Ovary (tissue), 9 donors: Measurements from ENCODE around the gene MAL. TPM values are rescaled to one million over a fixed set of nuclear protein-coding genes. Genes with fewer than 3 reads are reported as not detected.
"Not testable (repeated sequence)": the region's sequence is repeated elsewhere in the genome, so short reads cannot be mapped to it uniquely, and the experiment has no call there.

Source experiments
- DNase-seq, 5 donors: peaks; one replicate each; pipeline ENCODE4 v3.0.0-alpha.2; 2019 to 2020
- H3K27ac ChIP-seq, 2 donors: fragments of 200-600 bp; one replicate each; pipeline versions ENCODE4 v1.5.1 to v1.8.0; 2019 to 2022
- H3K27me3 ChIP-seq: fragments of 200-600 bp; one replicate; pipeline ENCODE4 v1.8.0; 2022
- H3K36me3 ChIP-seq: fragments of 200-600 bp; sonication (generic); one replicate; pipeline ENCODE4 v1.5.1; 2019
- H3K4me1 ChIP-seq: one replicate; pipeline ENCODE4 v1.8.1; 2013; ENCODE audit warnings: mild to moderate bottlenecking, moderate library complexity; ENCODE audit not compliant: insufficient read depth
- H3K4me3 ChIP-seq: fragments of 200-600 bp; sonication (generic); one replicate; pipeline ENCODE4 v1.5.1; 2017
- H3K9me3 ChIP-seq, 2 donors: fragments of 200-600 bp in 1 of 2; sonication (generic) in 1 of 2; one replicate each; pipeline versions ENCODE4 v1.5.1 to v1.8.1; 2013 to 2019; ENCODE audit warnings: mild to moderate bottlenecking in 1 of 2, moderate library complexity in 1 of 2
- CTCF ChIP-seq, 3 donors: fragments of 450-650 bp in 2 of 3; fragments of 200-600 bp in 1 of 3; IDR thresholded peaks; one replicate each; pipeline versions ENCODE4 v1.5.1 to v1.8.0; 2016 to 2022; ENCODE audit warnings: antibody characterized with exemption in 3 of 3, mild to moderate bottlenecking in 1 of 3
- EP300 ChIP-seq: sonication (generic); formaldehyde crosslinking; IDR thresholded peaks from one replicate; pipeline ENCODE4 v1.6.1; 2017; ENCODE audit warnings: antibody characterized with exemption
- POLR2A ChIP-seq: fragments of 450-650 bp; IDR thresholded peaks from one replicate; pipeline ENCODE4 v1.6.1; 2017; ENCODE audit warnings: antibody characterized with exemption, mild to moderate bottlenecking, moderate library complexity
- WGBS, 3 donors: extraction: QIAGEN DNeasy Blood & Tissue Kit in 1 of 3; methylation state at CpG; one replicate each; pipeline versions ENCODE4 v1.1.5 to v1.1.7; 2013 to 2017; 5-methylcytosine and 5-hydroxymethylcytosine counted together
- intact Hi-C, 4 donors: fragments of 100-400 bp; cut with DNase I; formaldehyde crosslinking; loops; one replicate each; pipeline versions ENCODE4 v1.11.0 to v1.15.1; 2022 to 2023
- polyA plus RNA-seq, 2 donors: library from polyadenylated mRNA; stranded (reverse); fragments of 200-250 nt in 1 of 2; fragments of 350-450 nt in 1 of 2; fragmentation: Illumina TruSeq in 1 of 2; extraction: RNeasy Lipid Tissue Mini Kit (QIAGEN cat#74804) in 1 of 2; gene quantifications; one replicate each; pipeline ENCODE4 v1.2.3, GENCODE V29; 2013 to 2014
- total RNA-seq, 7 donors: library from RNA; depleted of rRNA in 2 of 7; stranded (reverse); fragments of >200 nt in 2 of 7; fragmentation: NEBNext Ultra II Directional in 3 of 7; extraction: Animal tissue kit (Norgen Biotek cat#: 25700) in 3 of 7; gene quantifications; one replicate each; pipeline versions ENCODE4 v1.1.0 to v1.2.4, GENCODE V29; 2016 to 2023
- donor health status: DM: no; HTN: no; CAD: no; lungs with moderate emphysema.
- donor health status: DM: no; HTN: no; CAD: no.
- donor health status: Bipolar disorder and iron deficiency.
- donor health status: DM: yes; HTN: yes; CAD: no.
- donor health status: DM: no; HTN: no; CAD: no.
- donor health status: DM: yes; HTN: yes; CAD: no.

Gene MAL
- total and polyA plus RNA-seq, 9 donors, result 0.45 to 4.7 (median 1.6) TPM; not detected in 2

- 87 to 91% (median 88%) methylated on average over 2 of the region's 2 CpGs for WGBS, 3 donors
- H3K27ac ChIP-seq, result no peak overlapping the region
- no peaks in the 10 kb centered on the region for H3K27me3 ChIP-seq
- no peaks in the 10 kb centered on the region for H3K9me3 ChIP-seq
- H3K4me1 ChIP-seq, result no peaks in the 10 kb centered on the region
- no peak overlapping the region for H3K4me3 ChIP-seq
- intact Hi-C loops, result no loop called here
- no peaks in the 10 kb centered on the region for H3K36me3 ChIP-seq
- TF ChIP-seq EP300 (no peak), POLR2A (no peak), CTCF (IDR thresholded peaks at IDR 0.05) (no peak)
- DNase-seq, result no peak
Measured at GRCh38 chr2:95037384-95037839, 11.9 kb downstream of the MAL start.

DNA sequence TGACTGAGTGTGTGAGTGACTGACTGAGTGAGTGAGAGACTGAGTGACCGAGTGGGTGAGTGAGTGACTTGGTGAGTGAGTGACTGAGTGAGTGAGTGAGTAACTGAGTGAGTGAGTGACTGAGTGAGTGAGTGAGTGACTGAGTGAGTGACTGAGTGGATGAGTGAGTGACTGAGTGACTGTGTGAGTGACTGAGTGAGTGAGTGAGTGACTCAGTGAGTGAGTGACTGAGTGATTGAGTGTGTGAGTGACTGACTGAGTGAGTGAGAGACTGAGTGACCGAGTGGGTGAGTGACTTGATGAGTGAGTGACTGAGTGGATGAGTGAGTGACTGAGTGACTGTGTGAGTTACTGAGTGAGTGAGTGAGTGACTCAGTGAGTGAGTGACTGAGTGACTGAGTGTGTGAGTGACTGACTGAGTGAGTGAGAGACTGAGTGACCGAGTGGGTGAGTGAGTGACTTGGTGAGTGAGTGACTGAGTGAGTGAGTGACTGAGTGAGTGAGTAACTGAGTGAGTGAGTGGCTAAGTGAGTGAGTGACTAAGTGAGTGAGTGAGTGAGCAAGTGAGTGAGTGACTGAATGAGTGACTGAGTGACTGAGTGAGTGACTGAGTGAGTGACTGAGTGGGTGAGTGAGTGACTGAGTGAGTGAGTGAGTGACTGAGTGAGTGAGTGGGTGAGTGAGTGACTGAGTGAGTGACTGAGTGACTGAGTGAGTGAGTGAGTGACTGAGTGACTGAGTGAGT, 12.5 kb downstream of the MAL start:
- H3K4me1 ChIP-seq, H3K27ac ChIP-seq, DNase-seq, H3K4me3 ChIP-seq, H3K27me3 ChIP-seq, H3K36me3 ChIP-seq, H3K9me3 ChIP-seq, intact Hi-C loops: not testable (repeated sequence)
- WGBS, 3 donors, result 83 to 88% (median 87%) methylated on average over 3 of the region's 3 CpGs

DNA sequence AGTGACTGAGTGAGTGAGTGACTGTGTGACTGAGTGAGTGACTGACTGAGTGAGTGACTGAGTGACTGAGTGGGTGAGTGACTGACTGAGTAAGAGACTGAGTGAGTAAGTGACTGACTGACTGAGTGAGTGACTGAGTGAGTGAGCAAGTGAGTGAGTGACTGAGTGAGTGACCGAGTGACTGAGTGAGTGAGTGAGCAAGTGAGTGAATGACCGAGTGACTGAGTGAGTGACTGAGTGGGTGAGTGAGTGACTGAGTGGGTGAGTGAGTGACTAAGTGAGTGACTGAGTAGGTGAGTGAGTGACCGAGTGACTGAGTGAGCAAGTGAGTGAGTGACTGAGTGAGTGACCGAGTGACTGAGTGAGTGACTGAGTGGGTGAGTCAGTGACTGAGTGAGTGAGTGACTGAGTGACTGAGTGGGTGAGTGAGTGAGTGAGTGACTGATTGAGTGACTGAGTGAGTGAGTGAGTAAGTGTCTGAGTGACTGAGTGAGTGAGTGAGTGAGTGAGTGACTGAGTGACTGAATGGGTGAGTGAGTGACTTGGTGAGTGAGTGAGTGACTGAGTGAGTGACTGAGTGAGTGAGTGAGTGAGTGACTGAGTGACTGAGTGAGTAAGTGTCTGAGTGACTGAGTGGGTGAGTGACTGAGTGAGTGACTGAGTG, 13.3 kb downstream of the MAL start:
- TF ChIP-seq POLR2A (no peak), EP300 (no peak), CTCF (IDR thresholded peaks at IDR 0.05) (no peak)
- Histone ChIP-seq H3K36me3 (no peaks in the 10 kb centered on the region), H3K4me3 (no peak overlapping the region), H3K4me1 (no peaks in the 10 kb centered on the region), H3K9me3 (no peaks in the 10 kb centered on the region), H3K27me3 (no peaks in the 10 kb centered on the region), H3K27ac (no peak overlapping the region)
- no peak for DNase-seq
- WGBS, 3 donors, result 82 to 95% (median 93%) methylated on average over 4 of the region's 4 CpGs
- intact Hi-C loops, result no loop called here

- TF ChIP-seq EP300 (no peak), POLR2A (no peak), CTCF (IDR thresholded peaks at IDR 0.05) (no peak)
Measured at GRCh38 chr2:95039363-95039762, 13.9 kb downstream of the MAL start.

GRCh38 chr2:95039978-95040377, 14.5 kb downstream of the MAL start:
- intact Hi-C loops, result no loop called here
- Histone ChIP-seq H3K27ac (no peak overlapping the region), H3K4me3 (no peak overlapping the region), H3K27me3 (no peaks in the 10 kb centered on the region), H3K36me3 (no peaks in the 10 kb centered on the region), H3K9me3 (no peaks in the 10 kb centered on the region), H3K4me1 (no peaks in the 10 kb centered on the region)
- no peak for TF ChIP-seq CTCF (IDR thresholded peaks at IDR 0.05)
- no peak for TF ChIP-seq EP300
- no peak for TF ChIP-seq POLR2A
- DNase-seq, result no peak
- 76 to 87% (median 82%) methylated on average over 6 of the region's 6 CpGs for WGBS, 3 donors

More at GRCh38 chr2:95039363-95039762, 13.9 kb downstream of the MAL start:
- Histone ChIP-seq H3K27me3 (no peaks in the 10 kb centered on the region), H3K36me3 (no peaks in the 10 kb centered on the region), H3K4me1 (no peaks in the 10 kb centered on the region), H3K4me3 (no peak overlapping the region), H3K9me3 (no peaks in the 10 kb centered on the region), H3K27ac (no peak overlapping the region)
- no peak for DNase-seq
- intact Hi-C loops, result no loop called here
- 86 to 94% (median 92%) methylated on average over 1 of the region's 1 CpG for WGBS, 3 donors
